A549 (cell line): ENCODE results near the gene ECHDC1. TPM values are rescaled to one million over a fixed set of nuclear protein-coding genes. Genes with fewer than 3 reads are reported as not detected.

Source experiments
- ATAC-seq, 2 experiments: fragments of 200-7000 bp in 1 of 2; fragments of >200 bp in 1 of 2; cut with Nextera tagmentation in 1 of 2; cut with Tn5 transposase in 1 of 2; 3 replicates each; pipeline versions ENCODE4 v1.8.0 to v1.9.1; 2018 to 2020; ENCODE audit warnings: mild to moderate bottlenecking in 1 of 2, moderate library complexity in 1 of 2
- CTCF ChIA-PET: fragments of 300-600 bp; sonication (Branson Sonifier 250); formaldehyde crosslinking; extraction: SDS; loops from one replicate; lab custom pipeline; 2021; ENCODE audit warnings: antibody characterized with exemption, inconsistent platforms; lab: Yijun Ruan, JAX
- POLR2A ChIA-PET: fragments of 350-600 bp; formaldehyde crosslinking; extraction: SDS; loops from one replicate; lab custom pipeline; 2021; ENCODE audit warnings: antibody characterized with exemption, inconsistent platforms; lab: Yijun Ruan, JAX
- DNase-seq, 2 experiments: peaks; one replicate each; pipeline versions ENCODE4 v3.0.0 to v3.0.0-alpha.2; 2011 to 2016; ENCODE audit warnings: low read depth in 1 of 2, low spot score in 1 of 2
- FAIRE-seq: peaks from 2 replicates; lab custom pipeline; 2011; peaks lifted over from hg19 to GRCh38; lab: Jason Lieb, UNC
- H3K27ac ChIP-seq, 2 experiments: fragments of >200 bp; sonication (Bioruptor Twin); formaldehyde crosslinking; 3 replicates each; pipeline ENCODE4 v1.5.1; 2016 to 2017
- H3K4me1 ChIP-seq: fragments of >200 bp; sonication (Bioruptor Twin); formaldehyde crosslinking; 3 replicates; pipeline ENCODE4 v1.6.1; 2016
- H3K4me2 ChIP-seq: fragments of >200 bp; sonication (Bioruptor Twin); formaldehyde crosslinking; 3 replicates; pipeline ENCODE4 v1.6.1; 2016
- H3K4me3 ChIP-seq: fragments of >200 bp; sonication (Bioruptor Twin); formaldehyde crosslinking; 3 replicates; pipeline ENCODE4 v1.5.1; 2016
- H3K9me3 ChIP-seq: fragments of >200 bp; sonication (Bioruptor Twin); formaldehyde crosslinking; 3 replicates; pipeline ENCODE4 v1.6.1; 2016
- ATOH8 ChIP-seq: fragments of 250-450 bp; sonication (Bioruptor Pico); IDR thresholded peaks from 2 replicates; pipeline ENCODE4 v1.5.0; 2020; ENCODE audit warnings: low read depth, mild to moderate bottlenecking, moderate library complexity
- BCL3 ChIP-seq: fragments of >200 bp; sonication (Bioruptor Twin); formaldehyde crosslinking; IDR thresholded peaks from 3 replicates; pipeline ENCODE4 v1.6.1; 2016
- CHD2 ChIP-seq: fragments of 150-350 bp; IDR thresholded peaks from 2 replicates; pipeline ENCODE4 v1.6.1; 2014; ENCODE audit warnings: low read length; ENCODE audit not compliant: partially characterized antibody
- ELK1 ChIP-seq: fragments of 150-350 bp; IDR thresholded peaks from 2 replicates; pipeline ENCODE4 v1.6.1; 2014; ENCODE audit warnings: low read depth, mild to moderate bottlenecking, low read length
- ESRRA ChIP-seq: fragments of 150-350 bp; IDR thresholded peaks from 2 replicates; pipeline ENCODE4 v1.6.1; 2014; ENCODE audit warnings: mild to moderate bottlenecking, low read length, borderline replicate concordance
- FOSL2 ChIP-seq, 2 experiments: fragments of 450-650 bp in 1 of 2; fragments of >200 bp in 1 of 2; sonication (Bioruptor Twin) in 1 of 2; formaldehyde crosslinking; IDR thresholded peaks; 2 replicates each; pipeline versions ENCODE4 v1.5.0 to v1.6.1; 2016 to 2020; ENCODE audit warnings: mild to moderate bottlenecking in 1 of 2, moderate library complexity in 1 of 2
- FOXS1 ChIP-seq: fragments of 250-450 bp; sonication (Bioruptor Pico); IDR thresholded peaks from 2 replicates; pipeline ENCODE4 v1.5.0; 2020; ENCODE audit warnings: mild to moderate bottlenecking, moderate library complexity
- GATA3 ChIP-seq: IDR thresholded peaks from 2 replicates; pipeline ENCODE4 v1.6.1; 2012; ENCODE audit warnings: borderline replicate concordance
- HEYL ChIP-seq: fragments of 250-450 bp; sonication (Bioruptor Pico); IDR thresholded peaks from 2 replicates; pipeline ENCODE4 v1.8.0; 2021; ENCODE audit warnings: mild to moderate bottlenecking, moderate library complexity
- HMGXB4 ChIP-seq: fragments of 250-450 bp; sonication (Bioruptor Pico); IDR thresholded peaks from 2 replicates; pipeline ENCODE4 v1.5.0; 2021; ENCODE audit warnings: mild to moderate bottlenecking, moderate library complexity, borderline replicate concordance
- HOXB5 ChIP-seq: fragments of 250-450 bp; sonication (Bioruptor Pico); IDR thresholded peaks from 2 replicates; pipeline ENCODE4 v1.5.0; 2020; ENCODE audit warnings: mild to moderate bottlenecking, moderate library complexity
- JUNB ChIP-seq: fragments of >200 bp; sonication (Bioruptor Twin); formaldehyde crosslinking; IDR thresholded peaks from 2 replicates; pipeline ENCODE4 v1.6.1; 2016
- MAX ChIP-seq: IDR thresholded peaks from 2 replicates; pipeline ENCODE4 v1.6.1; 2012
- MAZ ChIP-seq: fragments of 150-350 bp; IDR thresholded peaks from 2 replicates; pipeline ENCODE4 v1.6.1; 2014; ENCODE audit warnings: antibody characterized with exemption, low read depth, low read length, borderline replicate concordance
- MYC ChIP-seq: IDR thresholded peaks from 2 replicates; pipeline ENCODE4 v1.6.1; 2012; ENCODE audit warnings: mild to moderate bottlenecking, inconsistent platforms, low read length, improper control_type of control experiment, borderline replicate concordance
- NR3C1 ChIP-seq: fragments of >200 bp; sonication (Bioruptor Twin); formaldehyde crosslinking; IDR thresholded peaks from 3 replicates; pipeline ENCODE4 v1.6.1; 2017
- RFX5 ChIP-seq: fragments of 450-650 bp; IDR thresholded peaks from 2 replicates; pipeline ENCODE4 v1.7.1; 2014; ENCODE audit warnings: antibody characterized with exemption, mild to moderate bottlenecking, moderate library complexity
- ZNF302 ChIP-seq: fragments of 250-450 bp; sonication (Bioruptor Pico); IDR thresholded peaks from 2 replicates; pipeline ENCODE4 v1.9.0; 2021; ENCODE audit warnings: inconsistent platforms, mild to moderate bottlenecking, moderate library complexity
- WGBS: methylation state at CpG from one replicate; pipeline ENCODE4 v1.1.6; 2017; ENCODE audit errors: missing lambda C conversion rate; 5-methylcytosine and 5-hydroxymethylcytosine counted together
- polyA plus RNA-seq, 4 experiments: library from polyadenylated mRNA; depleted of rRNA in 3 of 4; stranded (reverse); fragments of >200 nt; fragmentation: RNase III in 1 of 4; extraction: RNeasy Plus Mini Kit Qiagen cat#74134 plus additional on column Dnase treatment in 1 of 4; gene quantifications; 2 replicates in 3 of 4; 3 replicates in 1 of 4; pipeline ENCODE4 v1.2.3, GENCODE V29; 2011 to 2017

Gene ECHDC1
- polyA plus RNA-seq, 2 of the 4 experiments (the other 2 are of a cell fraction) = 53.4 to 64.3 TPM

- Histone ChIP-seq H3K4me1 (peaks cover 14% of the 10 kb centered on the region; the same call in 2 of the 3 replicates), H3K9me3 (peaks cover 4% of the 10 kb centered on the region; the same call in 1 of the 3 replicates), H3K4me3 (no peak overlapping the region), H3K4me2 (peak overlapping the region; percentile 70), H3K27ac (peak overlapping the region; percentile 74 to 90)
- DNase-seq (no peak), FAIRE-seq (no peak), ATAC-seq (peak; percentile 41 to 50; a peak in 5 of 6 replicates)
- TF ChIP-seq MAZ (no peak), ELK1 (no peak), MAX (no peak), NR3C1 (no peak), ATOH8 (CRISPR knock-in tag) (no peak), MYC (no peak), CHD2 (no peak), FOXS1 (CRISPR knock-in tag) (no peak), GATA3 (no peak), ESRRA (no peak)
- WGBS = 44% methylated on average over 5 of the region's 5 CpGs
- ChIA-PET CTCF (no interaction called here), POLR2A (interaction anchor here (0.6 to 1.7 kb wide), 2 partner anchors 69 to 153 kb away, joined by 5 read pairs; partner anchors contain the start of gene MTCL3)
Observed at GRCh38 chr6:127365874-127366273, 22.5 kb upstream of the ECHDC1 start.

- CTCF ChIA-PET = interaction anchor here (0.9 kb wide), 1 partner anchor 186 kb away, joined by 4 read pairs; no protein-coding TSS in a partner anchor
- POLR2A ChIA-PET = no interaction called here
- H3K4me1 ChIP-seq = peaks cover 7% of the 10 kb centered on the region
- DNase-seq (no peak), ATAC-seq (no peak), FAIRE-seq (no peak)
- no peak for TF ChIP-seq ESRRA
- no peak for TF ChIP-seq HEYL (CRISPR knock-in tag)
- TF ChIP-seq HOXB5 (CRISPR knock-in tag) = no peak
- TF ChIP-seq ZNF302 (CRISPR knock-in tag) = no peak
- TF ChIP-seq HMGXB4 (CRISPR knock-in tag) = no peak
- no peak for TF ChIP-seq FOSL2 (IDR thresholded peaks at IDR 0.05)
- no peak for TF ChIP-seq FOSL2 (CRISPR knock-in tag; IDR thresholded peaks at IDR 0.05)
- no peak overlapping the region for H3K27ac ChIP-seq
- peaks cover 17% of the 10 kb centered on the region; the same call in 2 of the 3 replicates for H3K9me3 ChIP-seq
- WGBS = 88% methylated on average over 2 of the region's 2 CpGs
- H3K4me2 ChIP-seq = no peak overlapping the region
- no peak overlapping the region for H3K4me3 ChIP-seq
Observed at GRCh38 chr6:127352524-127352923, 9.1 kb upstream of the ECHDC1 start.

- no peak for ATAC-seq
- ChIA-PET CTCF (no interaction called here), POLR2A (no interaction called here)
- Histone ChIP-seq H3K9me3 (peaks cover 12% of the 10 kb centered on the region; the same call in 2 of the 3 replicates), H3K4me1 (peaks cover 23% of the 10 kb centered on the region), H3K4me3 (no peak overlapping the region), H3K27ac (no peak overlapping the region), H3K4me2 (no peak overlapping the region)
- FAIRE-seq = no peak
- TF ChIP-seq GATA3 (no peak), CHD2 (no peak), BCL3 (no peak), JUNB (no peak), RFX5 (no peak)
- no peak for DNase-seq
- 97% methylated on average over 2 of the region's 2 CpGs for WGBS
Observed at GRCh38 chr6:127349980-127350379, 6.6 kb upstream of the ECHDC1 start.
